ENCODE results near the gene MAN1C1.

GRCh38 chr1:25607123-25607522, 9.5 kb upstream of the MAN1C1 start:
- TF ChIP-seq CTCF (IDR thresholded peaks at IDR 0.05) (no peak), EZH2phosphoT487 (IDR thresholded peaks at IDR 0.05; ENCODE audit: borderline replicate concordance, low read depth) (no peak), SMC3 (IDR thresholded peaks at IDR 0.05; ENCODE audit: low read depth, low read length) (no peak), MAX (IDR thresholded peaks at IDR 0.05; ENCODE audit: low read depth) (no peak), ZBTB33 (IDR thresholded peaks at IDR 0.05; ENCODE audit: borderline replicate concordance, low read depth) (no peak), NFIC (IDR thresholded peaks at IDR 0.05; ENCODE audit: borderline replicate concordance) (no peak), EP300 (IDR thresholded peaks at IDR 0.05; ENCODE audit: borderline replicate concordance in 1 of 2, low read depth in 1 of 2, low read length in 1 of 2) (no peak), POLR2AphosphoS5 (IDR thresholded peaks at IDR 0.05; ENCODE audit: low read depth, low read length) (no peak), USF1 (IDR thresholded peaks at IDR 0.05; ENCODE audit: borderline replicate concordance, low read depth) (no peak), JUND (IDR thresholded peaks at IDR 0.05) (no peak), RAD21 (IDR thresholded peaks at IDR 0.05; ENCODE audit: low read length) (no peak)
- TF ChIP-seq, protein P1, sequence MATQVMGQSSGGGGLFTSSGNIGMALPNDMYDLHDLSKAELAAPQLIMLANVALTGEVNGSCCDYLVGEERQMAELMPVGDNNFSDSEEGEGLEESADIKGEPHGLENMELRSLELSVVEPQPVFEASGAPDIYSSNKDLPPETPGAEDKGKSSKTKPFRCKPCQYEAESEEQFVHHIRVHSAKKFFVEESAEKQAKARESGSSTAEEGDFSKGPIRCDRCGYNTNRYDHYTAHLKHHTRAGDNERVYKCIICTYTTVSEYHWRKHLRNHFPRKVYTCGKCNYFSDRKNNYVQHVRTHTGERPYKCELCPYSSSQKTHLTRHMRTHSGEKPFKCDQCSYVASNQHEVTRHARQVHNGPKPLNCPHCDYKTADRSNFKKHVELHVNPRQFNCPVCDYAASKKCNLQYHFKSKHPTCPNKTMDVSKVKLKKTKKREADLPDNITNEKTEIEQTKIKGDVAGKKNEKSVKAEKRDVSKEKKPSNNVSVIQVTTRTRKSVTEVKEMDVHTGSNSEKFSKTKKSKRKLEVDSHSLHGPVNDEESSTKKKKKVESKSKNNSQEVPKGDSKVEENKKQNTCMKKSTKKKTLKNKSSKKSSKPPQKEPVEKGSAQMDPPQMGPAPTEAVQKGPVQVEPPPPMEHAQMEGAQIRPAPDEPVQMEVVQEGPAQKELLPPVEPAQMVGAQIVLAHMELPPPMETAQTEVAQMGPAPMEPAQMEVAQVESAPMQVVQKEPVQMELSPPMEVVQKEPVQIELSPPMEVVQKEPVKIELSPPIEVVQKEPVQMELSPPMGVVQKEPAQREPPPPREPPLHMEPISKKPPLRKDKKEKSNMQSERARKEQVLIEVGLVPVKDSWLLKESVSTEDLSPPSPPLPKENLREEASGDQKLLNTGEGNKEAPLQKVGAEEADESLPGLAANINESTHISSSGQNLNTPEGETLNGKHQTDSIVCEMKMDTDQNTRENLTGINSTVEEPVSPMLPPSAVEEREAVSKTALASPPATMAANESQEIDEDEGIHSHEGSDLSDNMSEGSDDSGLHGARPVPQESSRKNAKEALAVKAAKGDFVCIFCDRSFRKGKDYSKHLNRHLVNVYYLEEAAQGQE (IDR thresholded peaks at IDR 0.05; ENCODE audit: low read depth, low read length) = no peak
